ENCODE results near the gene CENPP.

Gene CENPP

GRCh38 chr9:92655896-92656536 lies 330.3 kb downstream of the CENPP start:
- H3K27me3 ChIP-seq (replicated peaks; ENCODE audit: insufficient read depth, low read length) = no peaks in the 10 kb centered on the region
- H3K9me2 ChIP-seq (replicated peaks; ENCODE audit: insufficient read depth, low read length) = no peaks in the 10 kb centered on the region
- no peak overlapping the region for H3K4me2 ChIP-seq (ENCODE audit: low read depth, low read length)
- H2AFZ ChIP-seq (ENCODE audit: low read length) = no peak overlapping the region
- H3K27ac ChIP-seq (ENCODE audit: low read length) = no peak overlapping the region
- no peak overlapping the region for H3K9ac ChIP-seq (ENCODE audit: low read length)
- TF ChIP-seq EZH2phosphoT487 (IDR thresholded peaks at IDR 0.05; ENCODE audit: low read length) (no peak), CTCF (IDR thresholded peaks at IDR 0.05; ENCODE audit: low read length) (no peak), EZH2 (optimal IDR thresholded peaks at IDR 0.05; ENCODE audit: low read depth, low read length) (no peak)
- H3K79me2 ChIP-seq (ENCODE audit: low read length) = peaks cover 63% of the 10 kb centered on the region
- no peak overlapping the region for H3K4me3 ChIP-seq (ENCODE audit: low read length)
- no peaks in the 10 kb centered on the region for H3K36me3 ChIP-seq (replicated peaks; ENCODE audit: insufficient read depth, low read length)
- H4K20me1 ChIP-seq (ENCODE audit: insufficient read depth, low read length) = no peaks in the 10 kb centered on the region
- DNase-seq = no peak
- H3F3A ChIP-seq (ENCODE audit: insufficient read depth, low read length) = no peaks in the 10 kb centered on the region
- H3K9me3 ChIP-seq (replicated peaks; ENCODE audit: insufficient read depth, low read length) = no peaks in the 10 kb centered on the region
- no peaks in the 10 kb centered on the region for H3K4me1 ChIP-seq (ENCODE audit: low read length)

- DNase-seq = no peak
- Histone ChIP-seq H2AFZ (ENCODE audit: low read length) (no peak overlapping the region), H3K9ac (ENCODE audit: low read length) (no peak overlapping the region), H3K4me3 (ENCODE audit: low read length) (no peak overlapping the region), H3K27me3 (replicated peaks; ENCODE audit: insufficient read depth, low read length) (no peaks in the 10 kb centered on the region), H3F3A (ENCODE audit: insufficient read depth, low read length) (no peaks in the 10 kb centered on the region), H3K79me2 (ENCODE audit: low read length) (peaks cover 68% of the 10 kb centered on the region), H3K4me2 (ENCODE audit: low read depth, low read length) (no peak overlapping the region), H3K36me3 (replicated peaks; ENCODE audit: insufficient read depth, low read length) (no peaks in the 10 kb centered on the region), H4K20me1 (ENCODE audit: insufficient read depth, low read length) (no peaks in the 10 kb centered on the region), H3K9me2 (replicated peaks; ENCODE audit: insufficient read depth, low read length) (no peaks in the 10 kb centered on the region), H3K4me1 (ENCODE audit: low read length) (no peaks in the 10 kb centered on the region), H3K9me3 (replicated peaks; ENCODE audit: insufficient read depth, low read length) (no peaks in the 10 kb centered on the region), H3K27ac (ENCODE audit: low read length) (no peak overlapping the region)
- TF ChIP-seq CTCF (IDR thresholded peaks at IDR 0.05; ENCODE audit: low read length) (no peak), EZH2 (optimal IDR thresholded peaks at IDR 0.05; ENCODE audit: low read depth, low read length) (no peak), EZH2phosphoT487 (IDR thresholded peaks at IDR 0.05; ENCODE audit: low read length) (no peak)
Measured at GRCh38 chr9:92656537-92656925, 330.8 kb downstream of the CENPP start.

- H4K20me1 ChIP-seq (ENCODE audit: insufficient read depth, low read length) = no peaks in the 10 kb centered on the region
- no peak overlapping the region for H3K27ac ChIP-seq (ENCODE audit: low read length)
- TF ChIP-seq EZH2 (optimal IDR thresholded peaks at IDR 0.05; ENCODE audit: low read depth, low read length) (no peak), CTCF (IDR thresholded peaks at IDR 0.05; ENCODE audit: low read length) (no peak), EZH2phosphoT487 (IDR thresholded peaks at IDR 0.05; ENCODE audit: low read length) (no peak)
- H3K27me3 ChIP-seq (replicated peaks; ENCODE audit: insufficient read depth, low read length) = no peaks in the 10 kb centered on the region
- no peaks in the 10 kb centered on the region for H3K9me2 ChIP-seq (replicated peaks; ENCODE audit: insufficient read depth, low read length)
- no peaks in the 10 kb centered on the region for H3K36me3 ChIP-seq (replicated peaks; ENCODE audit: insufficient read depth, low read length)
- no peak for DNase-seq
- no peak overlapping the region for H3K9ac ChIP-seq (ENCODE audit: low read length)
- H3K9me3 ChIP-seq (replicated peaks; ENCODE audit: insufficient read depth, low read length) = no peaks in the 10 kb centered on the region
- H3K79me2 ChIP-seq (ENCODE audit: low read length) = peaks cover 78% of the 10 kb centered on the region
- no peak overlapping the region for H2AFZ ChIP-seq (ENCODE audit: low read length)
- no peak overlapping the region for H3K4me2 ChIP-seq (ENCODE audit: low read depth, low read length)
- H3F3A ChIP-seq (ENCODE audit: insufficient read depth, low read length) = no peaks in the 10 kb centered on the region
- no peak overlapping the region for H3K4me3 ChIP-seq (ENCODE audit: low read length)
- no peaks in the 10 kb centered on the region for H3K4me1 ChIP-seq (ENCODE audit: low read length)
Measured at GRCh38 chr9:92657296-92658094, 331.7 kb downstream of the CENPP start.

Data from MM.1S (cell line).